ENCODE data around the gene GNB5.
"Not testable (repeated sequence)": the region's sequence is repeated elsewhere in the genome, so short reads cannot be mapped to it uniquely, and the experiment has no call there.

DNA sequence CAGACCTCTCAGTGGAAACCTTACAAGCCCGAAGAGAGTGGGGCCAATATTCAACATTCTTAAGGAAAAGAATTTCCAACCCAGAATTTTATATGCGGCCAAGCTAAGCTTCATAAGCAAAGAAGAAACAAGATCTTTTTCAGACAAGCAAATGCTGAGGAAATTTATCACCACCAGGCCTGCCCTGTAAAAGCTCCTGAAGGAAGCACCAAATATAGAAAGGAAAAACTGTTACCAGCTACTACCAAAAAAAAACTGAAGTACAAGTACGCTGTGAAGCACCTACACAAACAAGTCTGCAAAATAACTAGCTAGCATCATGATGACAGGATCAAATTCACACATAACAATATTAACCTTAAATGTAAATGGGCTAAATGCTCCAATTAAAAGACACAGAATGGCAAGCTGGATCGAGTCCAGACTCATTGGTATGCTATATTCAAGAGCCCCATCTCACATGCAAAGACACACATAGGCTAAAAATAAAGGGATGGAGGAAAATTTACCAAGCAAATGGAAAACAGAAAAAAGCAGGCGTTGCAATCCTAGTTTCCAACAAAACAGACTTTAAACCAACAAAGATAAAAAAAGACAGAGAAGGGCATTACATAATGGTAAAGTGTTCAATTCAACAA, 25.6 kb downstream of the GNB5 start:
- TF ChIP-seq, protein P1, sequence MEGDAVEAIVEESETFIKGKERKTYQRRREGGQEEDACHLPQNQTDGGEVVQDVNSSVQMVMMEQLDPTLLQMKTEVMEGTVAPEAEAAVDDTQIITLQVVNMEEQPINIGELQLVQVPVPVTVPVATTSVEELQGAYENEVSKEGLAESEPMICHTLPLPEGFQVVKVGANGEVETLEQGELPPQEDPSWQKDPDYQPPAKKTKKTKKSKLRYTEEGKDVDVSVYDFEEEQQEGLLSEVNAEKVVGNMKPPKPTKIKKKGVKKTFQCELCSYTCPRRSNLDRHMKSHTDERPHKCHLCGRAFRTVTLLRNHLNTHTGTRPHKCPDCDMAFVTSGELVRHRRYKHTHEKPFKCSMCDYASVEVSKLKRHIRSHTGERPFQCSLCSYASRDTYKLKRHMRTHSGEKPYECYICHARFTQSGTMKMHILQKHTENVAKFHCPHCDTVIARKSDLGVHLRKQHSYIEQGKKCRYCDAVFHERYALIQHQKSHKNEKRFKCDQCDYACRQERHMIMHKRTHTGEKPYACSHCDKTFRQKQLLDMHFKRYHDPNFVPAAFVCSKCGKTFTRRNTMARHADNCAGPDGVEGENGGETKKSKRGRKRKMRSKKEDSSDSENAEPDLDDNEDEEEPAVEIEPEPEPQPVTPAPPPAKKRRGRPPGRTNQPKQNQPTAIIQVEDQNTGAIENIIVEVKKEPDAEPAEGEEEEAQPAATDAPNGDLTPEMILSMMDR (IDR thresholded peaks at IDR 0.05) = not testable (repeated sequence)
- not testable (repeated sequence) for TF ChIP-seq EP300 (IDR thresholded peaks at IDR 0.05; ENCODE audit: low read depth); POLR2AphosphoS5 (IDR thresholded peaks at IDR 0.05)
